Jurkat, Clone E6-1 (cell line): ENCODE measurements around the gene EEPD1.
A peak's percentile ranks its signal among the peaks of the same experiment; 100 is the strongest.
"Not testable (repeated sequence)": the region's sequence is repeated elsewhere in the genome, so short reads cannot be mapped to it uniquely, and the experiment has no call there.

Experiments
- DNase-seq: peaks from one replicate; pipeline ENCODE4 v3.0.0-alpha.2; 2011; ENCODE audit warnings: low read depth, low spot score
- H3K4me3 ChIP-seq: 2 replicates; pipeline ENCODE4 v1.5.1; 2011; ENCODE audit warnings: mild to moderate bottlenecking, low read length, control low read depth, moderate library complexity

EEPD1 gene

DNA sequence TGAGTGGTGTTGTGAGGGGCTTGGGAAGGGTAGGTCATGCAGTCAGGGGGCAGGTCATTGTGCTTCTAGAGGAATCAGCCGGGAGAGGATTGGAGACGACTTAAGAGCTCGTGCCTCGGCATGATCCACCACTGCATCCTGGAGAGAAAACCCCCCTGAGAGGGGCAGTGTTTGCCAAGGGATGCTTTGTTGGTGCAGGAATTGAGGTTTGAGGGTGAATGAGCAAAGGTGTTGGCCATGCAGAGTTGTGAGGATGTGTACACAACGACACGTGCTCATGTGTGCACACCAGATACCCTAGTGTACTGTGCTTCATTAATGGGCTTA lies 151.0 kb downstream of the EEPD1 start:
- DNase-seq, result no peak
- no peak overlapping the region for H3K4me3 ChIP-seq

DNA sequence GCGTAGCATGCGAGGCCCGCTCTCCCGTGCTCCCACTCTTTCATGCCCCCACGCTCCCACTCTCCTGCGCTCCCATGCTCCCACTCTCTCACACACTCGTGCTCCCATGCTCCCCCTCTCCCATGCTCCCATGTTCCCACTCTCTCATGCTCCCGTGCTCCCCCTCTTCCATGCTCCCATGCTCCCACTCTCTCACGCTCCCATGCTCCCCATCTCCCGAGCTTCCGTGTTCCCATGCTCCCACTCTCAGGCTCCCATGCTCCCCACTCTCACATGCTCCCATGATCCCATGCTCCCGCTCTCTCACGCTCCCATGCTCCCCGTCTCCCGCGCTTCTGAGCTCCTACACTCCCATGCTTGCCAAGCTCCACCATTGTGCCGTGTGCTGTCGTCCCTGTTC lies 152.2 kb downstream of the EEPD1 start:
- DNase-seq, result no peak
- H3K4me3 ChIP-seq, result no peak overlapping the region

DNA sequence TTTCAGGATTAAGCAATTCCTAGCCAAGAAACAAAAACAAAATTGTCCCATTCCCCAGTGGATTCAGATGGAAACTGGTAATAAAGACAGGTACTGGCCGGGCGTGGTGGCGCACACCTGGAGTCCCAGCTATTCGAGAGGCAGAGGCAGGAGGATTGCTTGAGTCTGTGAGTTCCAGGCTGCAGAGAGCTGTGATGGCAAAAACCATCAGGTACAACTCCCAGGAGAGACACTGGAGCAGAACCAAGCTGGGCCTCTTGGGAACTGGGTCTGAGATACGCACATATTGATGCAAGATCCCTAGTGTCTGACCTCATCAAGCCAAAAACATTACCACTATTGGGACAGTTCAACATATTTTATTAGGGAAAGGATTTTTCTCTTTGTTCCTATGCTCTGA lies 152.6 kb downstream of the EEPD1 start:
- DNase-seq, result no peak
- H3K4me3 ChIP-seq, result no peak overlapping the region

DNA sequence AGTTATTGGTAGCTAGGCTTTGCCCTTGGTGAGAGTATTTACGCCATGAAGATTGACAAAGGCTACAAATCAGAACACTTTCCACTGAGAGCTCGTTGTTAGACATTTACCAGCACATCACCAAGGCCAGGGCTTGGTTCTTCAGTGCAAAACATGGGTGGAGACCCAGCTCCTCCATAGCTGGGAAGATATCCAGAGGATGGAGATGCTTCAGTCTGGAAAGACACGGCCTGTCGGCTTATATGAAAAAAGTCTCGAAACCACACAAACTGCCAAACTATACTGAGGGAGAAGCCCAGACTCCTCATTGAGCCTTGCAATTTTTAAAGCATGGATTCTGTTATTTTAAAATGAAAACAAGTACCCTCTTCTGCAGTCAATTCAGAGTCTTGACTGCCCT lies 153.2 kb downstream of the EEPD1 start:
- DNase-seq, result no peak
- no peak overlapping the region for H3K4me3 ChIP-seq

DNA sequence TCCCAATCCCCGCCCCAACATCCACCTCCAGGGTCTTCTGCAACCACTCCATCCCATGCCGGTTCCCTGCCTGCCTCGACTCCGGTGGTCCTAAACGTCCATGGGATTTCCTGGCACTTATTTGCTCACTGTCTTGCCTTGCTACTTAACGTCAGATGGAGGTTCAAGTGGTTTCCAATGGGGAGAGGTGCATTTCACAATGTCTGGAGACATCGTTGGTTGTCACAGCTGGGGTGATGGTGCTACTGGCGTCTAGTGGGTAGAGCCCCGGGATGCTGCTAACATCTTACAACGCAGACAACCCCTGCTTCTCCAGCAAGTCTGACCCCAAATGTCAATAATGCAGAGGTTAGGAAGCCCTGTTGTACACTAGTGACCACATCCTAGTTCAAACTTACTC lies 153.7 kb downstream of the EEPD1 start:
- H3K4me3 ChIP-seq, result no peak overlapping the region
- DNase-seq, result no peak

DNA sequence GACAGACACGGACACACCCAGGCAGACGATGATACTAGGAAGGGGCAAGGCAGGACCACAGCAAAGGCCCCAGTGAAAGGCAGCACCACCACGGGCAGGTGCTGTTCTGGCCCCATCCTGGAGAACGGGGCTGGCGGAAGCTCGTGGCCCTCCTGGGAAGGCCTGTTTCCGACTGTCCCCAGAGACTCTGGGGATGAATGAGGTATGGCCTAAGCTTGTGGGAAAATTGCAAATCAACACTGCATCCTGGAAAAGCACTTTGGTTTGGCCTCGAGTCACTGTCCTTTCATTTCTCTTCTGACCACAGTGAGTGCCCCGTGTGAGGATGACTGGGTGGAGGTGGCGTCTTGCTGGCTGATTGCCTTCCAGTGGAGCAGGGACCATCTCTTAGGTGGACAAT lies 155.0 kb downstream of the EEPD1 start:
- no peak overlapping the region for H3K4me3 ChIP-seq
- no peak for DNase-seq

DNA sequence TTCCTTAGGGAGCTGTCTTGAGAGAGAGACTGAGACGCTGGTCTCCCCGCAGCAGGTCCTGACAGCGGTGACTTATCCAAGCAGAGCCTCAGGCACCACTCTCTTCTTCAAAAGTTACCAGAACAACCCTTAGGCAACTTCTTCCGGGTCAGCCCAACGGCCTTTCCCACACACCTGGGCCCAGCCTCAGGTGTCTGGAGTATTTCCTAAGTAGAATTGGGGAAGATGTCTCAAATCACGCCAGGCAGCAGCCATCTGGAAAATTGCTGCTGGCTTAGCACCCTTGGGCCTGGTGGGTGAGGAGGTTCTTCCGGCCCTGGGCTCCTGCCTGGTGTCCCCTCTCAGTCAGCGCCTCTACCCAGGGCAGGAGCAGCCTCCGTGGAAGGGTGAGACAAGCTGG lies 156.2 kb downstream of the EEPD1 start:
- no peak for DNase-seq
- H3K4me3 ChIP-seq, result no peak overlapping the region

DNA sequence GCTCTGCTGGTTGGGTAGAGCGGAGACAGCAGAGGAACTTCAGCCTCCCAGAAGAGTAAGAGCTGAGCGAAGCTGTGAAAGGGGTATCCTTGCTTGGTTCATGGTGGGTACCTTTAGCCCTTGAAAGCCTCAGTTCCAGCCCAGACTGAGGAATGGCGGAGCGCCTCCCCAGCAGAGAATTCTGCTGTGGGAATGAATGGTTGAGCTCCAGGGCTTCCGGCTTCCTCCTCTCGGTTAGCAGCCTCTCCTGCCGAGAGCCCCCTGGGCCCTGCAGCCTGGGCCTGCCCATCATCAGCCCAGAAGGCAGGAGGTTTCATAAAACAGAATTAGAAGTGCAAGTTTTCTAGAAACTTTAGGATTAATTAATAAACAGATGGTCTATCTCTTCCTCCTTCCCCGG lies 156.7 kb downstream of the EEPD1 start:
- H3K4me3 ChIP-seq, result no peak overlapping the region
- no peak for DNase-seq

DNA sequence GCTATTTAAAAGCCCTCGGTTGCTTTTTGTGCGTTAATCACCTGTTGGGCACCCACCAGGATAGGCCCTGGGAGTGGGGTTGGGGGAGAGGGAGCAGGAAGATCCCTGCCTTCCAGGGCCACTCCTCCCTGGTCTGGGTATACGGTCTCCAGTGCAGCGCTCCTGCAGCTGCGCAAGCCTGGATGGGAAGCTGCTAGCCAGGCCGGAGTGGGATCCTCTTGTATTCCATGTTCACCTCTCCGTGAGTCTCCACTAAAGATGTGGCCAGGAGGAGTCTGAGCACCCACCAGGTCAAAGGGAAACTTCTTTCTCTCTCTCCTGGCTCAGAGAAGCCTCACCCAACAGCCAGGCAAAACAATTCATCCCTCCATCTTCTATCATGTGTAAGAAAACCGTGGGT lies 157.8 kb downstream of the EEPD1 start:
- H3K4me3 ChIP-seq, result no peak overlapping the region
- no peak for DNase-seq

DNA sequence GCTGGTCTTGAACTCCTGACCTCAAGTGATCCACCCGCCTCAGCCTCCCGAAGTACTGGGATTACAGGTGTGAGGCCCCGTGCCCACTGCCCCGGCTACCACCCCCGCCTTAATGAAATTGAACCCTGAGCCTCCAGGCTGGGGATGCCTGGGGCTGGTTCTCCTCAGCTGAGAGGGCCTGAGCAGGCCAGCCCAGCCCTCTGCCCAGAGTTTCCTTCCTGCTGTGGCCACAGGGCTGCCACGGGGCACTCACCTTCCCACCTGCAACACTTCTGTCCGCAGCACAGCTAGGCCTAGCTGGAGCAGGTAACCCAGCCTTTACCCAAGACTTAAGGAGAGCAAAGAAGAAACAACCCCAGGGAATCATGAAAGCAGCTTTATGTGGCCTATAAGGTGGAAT lies 158.5 kb downstream of the EEPD1 start:
- no peak overlapping the region for H3K4me3 ChIP-seq
- no peak for DNase-seq

DNA sequence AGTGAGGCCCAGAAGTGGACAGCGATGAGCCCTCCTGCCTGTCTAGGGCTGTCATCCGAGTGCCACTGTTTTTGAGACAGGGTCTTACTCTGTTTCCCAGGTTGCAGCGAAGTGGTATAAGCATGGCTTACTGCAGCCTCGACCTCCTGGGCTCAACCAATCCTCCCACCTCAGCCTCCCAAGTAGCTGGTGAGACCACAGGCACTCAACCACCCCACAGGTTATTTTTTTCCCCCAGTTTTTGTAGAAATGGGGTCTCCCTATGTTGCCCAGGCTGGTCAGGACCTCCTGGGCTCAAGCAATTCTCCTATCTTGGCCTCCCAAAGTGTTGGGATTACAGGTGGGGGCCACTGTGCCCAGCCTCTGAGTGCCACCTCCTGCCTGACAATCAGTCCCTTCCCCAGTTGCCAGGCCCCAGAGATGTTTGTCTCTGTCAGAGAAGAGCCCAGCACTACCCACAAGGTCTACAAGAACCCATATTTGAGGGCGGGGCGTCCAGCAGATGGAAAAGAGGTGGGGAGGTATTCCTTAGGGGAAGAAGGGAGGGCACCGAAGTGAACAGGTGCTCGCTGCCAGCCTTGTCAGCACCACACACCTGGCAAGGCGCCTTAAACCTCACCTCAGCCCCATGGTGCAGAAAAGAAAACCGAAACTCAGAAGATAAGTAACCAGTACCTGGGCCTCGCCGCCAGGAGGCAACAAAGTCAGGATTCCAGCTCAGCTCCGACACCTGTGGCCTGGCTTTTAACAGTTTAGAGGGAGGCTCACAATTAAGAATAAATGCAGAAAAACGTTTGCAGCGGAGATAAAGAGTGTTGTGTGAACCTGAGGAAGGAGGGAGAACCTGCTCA lies 159.2 kb downstream of the EEPD1 start:
- H3K4me3 ChIP-seq, result peak overlapping the region; percentile 18
- peak; percentile 67 for DNase-seq

DNA sequence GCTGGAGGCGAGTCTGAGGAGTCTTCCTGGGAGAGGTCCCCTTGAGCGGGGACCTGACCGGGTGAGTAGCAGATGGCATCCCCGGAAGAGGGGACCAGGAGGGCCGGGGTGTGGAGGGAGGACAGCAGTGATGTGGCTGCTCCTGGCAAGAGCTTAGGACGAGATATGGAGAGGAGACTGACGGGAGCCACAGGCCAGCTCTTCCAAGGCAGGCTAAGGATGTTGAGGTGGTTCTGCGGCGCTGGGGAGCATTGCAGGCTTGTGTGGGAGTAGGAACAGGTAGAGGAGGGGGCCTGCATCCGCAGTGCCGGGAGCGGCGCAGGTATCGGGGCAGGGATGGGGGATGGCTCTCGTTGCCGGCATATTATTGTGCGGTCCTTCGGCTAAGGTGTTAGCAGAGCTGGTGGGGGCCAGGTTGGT lies 159.9 kb downstream of the EEPD1 start:
- H3K4me3 ChIP-seq, result no peak overlapping the region
- no peak for DNase-seq

DNA sequence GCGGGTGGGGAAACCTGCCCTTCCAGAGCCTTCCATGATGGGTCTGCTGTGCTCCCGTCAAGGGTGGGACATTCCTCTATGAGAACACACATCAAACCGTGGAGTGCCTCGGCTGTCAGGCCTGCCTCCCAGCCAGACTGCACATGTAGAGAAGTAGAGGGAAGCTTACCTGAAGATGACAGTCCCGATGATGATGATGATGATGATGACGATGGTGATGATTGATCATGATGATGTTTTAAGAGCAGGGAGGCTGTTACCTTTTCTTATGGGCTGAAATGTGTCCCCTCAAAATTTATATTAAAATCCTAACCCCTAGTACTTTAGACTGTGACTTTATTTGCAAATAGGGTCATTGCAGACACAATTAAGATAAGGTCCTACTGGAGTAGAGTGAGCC lies 160.6 kb downstream of the EEPD1 start:
- DNase-seq, result no peak
- H3K4me3 ChIP-seq, result no peak overlapping the region

DNA sequence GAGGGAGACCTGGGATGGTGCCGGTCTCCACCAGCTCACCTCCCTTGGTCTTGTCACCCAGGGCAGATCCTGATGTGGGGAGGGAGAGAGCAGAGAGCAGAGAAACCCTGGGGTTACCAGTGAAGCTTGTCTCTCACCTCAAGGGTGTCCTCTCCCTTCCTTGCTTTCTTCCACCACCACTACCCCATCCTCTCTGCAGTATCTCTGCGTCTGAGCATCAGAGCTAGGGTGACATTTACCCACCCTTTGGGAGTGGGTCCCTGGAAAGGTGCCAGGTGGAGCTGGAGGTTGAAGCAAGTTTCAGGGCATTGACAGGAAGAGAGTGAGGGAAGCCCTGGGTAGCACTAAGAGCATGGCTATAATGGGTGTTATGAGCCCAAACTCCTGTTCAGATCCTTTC lies 161.4 kb downstream of the EEPD1 start:
- H3K4me3 ChIP-seq, result no peak overlapping the region
- DNase-seq, result no peak

DNA sequence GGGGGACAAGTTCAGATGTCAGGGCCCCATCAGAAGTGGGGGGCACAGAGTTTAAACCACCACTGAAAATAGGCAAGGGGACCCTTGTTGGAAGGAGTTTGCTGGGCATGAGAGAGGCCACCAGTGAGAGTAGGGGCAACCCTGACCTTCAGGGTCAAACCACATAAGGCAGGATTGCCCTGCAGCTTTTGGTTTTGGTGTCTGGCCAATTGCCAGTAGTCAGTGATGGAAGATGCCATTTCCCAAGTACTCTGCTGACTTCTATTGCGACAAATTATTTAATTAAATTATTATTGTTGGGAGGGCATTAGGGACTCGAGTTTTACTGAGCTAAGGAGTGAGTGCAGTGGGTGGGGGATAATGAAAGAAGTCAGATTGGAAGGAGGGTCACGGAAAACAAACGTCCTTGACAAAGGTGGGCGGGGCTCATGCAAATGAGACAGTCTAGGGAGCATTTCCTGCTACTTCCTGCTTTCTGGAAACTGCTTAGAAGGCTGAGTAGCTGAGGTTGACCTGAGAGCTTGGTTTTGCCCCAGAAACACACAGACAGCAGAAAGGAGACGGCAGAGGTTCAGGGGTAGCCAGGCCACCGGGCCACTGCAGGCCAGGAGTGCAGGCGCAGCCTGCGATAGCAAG lies 162.4 kb downstream of the EEPD1 start:
- no peak for DNase-seq
- no peak overlapping the region for H3K4me3 ChIP-seq

DNA sequence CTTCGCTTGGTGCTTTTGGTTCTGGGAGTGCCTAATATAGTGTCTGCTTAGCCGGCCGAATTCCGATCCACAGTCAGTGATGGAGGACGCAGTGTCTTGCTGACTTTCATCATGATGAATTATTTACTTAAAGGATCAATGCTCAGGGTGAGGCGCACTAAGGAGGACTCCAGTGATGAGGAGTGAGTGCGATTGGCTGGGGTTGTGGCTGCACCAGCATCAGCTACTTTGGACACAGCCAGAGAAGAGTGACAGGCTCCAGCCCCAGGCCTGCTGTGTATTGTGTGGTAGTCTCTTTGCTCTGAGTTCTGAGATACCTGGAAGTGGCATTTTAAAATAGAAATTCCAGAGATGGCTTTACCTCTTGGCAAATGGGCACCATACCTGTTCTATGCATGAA lies 163.3 kb downstream of the EEPD1 start:
- no peak for DNase-seq
- H3K4me3 ChIP-seq, result no peak overlapping the region

DNA sequence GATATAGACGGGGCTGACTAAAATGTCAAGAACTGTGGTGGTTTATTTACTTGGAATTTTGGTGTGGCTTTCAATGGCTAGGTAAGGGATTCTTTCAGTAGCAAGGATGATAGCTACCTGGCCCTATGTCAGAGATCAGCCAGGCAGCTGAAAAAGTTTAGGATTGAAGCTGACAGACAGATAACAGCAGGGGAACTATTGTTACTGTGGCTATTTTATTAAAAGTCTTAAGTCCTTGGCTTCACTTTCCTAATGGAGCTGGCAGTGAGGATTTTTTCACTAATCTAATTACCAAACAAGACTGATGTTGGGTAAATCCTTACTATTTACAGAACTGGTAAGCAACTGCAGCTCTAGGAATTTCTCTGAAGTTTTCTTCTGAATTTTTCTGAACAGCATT lies 164.2 kb downstream of the EEPD1 start:
- no peak for DNase-seq
- no peak overlapping the region for H3K4me3 ChIP-seq

DNA sequence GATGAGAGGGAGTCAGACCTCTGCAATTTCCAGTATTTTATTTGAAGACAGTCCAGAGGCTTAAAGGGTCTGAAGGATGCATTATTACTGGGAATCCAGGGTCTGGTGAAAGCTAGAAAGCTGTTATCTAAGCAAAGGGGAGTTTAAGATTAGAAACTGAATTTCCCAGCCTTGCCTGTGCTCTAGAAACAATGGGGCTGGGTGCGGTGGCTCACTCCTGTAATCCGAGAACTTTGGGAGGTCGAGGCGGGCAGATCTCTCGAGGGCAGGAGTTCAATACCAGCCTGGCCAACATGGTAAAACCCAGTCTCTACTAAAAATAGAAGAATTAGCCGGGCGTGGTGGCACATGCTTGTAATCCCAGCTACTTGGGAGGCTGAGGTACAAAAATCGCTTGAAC lies 165.1 kb downstream of the EEPD1 start:
- H3K4me3 ChIP-seq, result no peak overlapping the region

DNA sequence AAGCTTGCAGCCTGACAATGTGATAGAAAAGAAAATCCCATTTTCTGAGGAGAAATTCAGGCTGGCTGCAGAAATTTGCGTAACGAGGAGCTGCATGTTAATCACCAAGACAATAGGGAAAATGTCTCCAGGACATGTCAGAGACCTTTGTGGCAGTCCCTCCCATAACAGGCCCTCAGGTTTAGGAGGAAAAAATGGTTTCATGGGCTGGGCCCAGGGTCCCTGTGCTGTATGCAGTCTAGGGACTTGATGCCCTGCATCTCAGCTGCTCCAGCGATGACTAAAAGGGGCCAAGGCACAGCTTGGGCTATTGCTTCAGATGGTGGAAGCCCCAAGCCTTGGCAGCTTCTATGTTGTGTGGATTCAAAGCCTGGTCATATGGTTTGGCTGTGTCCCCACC lies 168.2 kb downstream of the EEPD1 start:
- not testable (repeated sequence) for H3K4me3 ChIP-seq, DNase-seq

More for the DNA sequence above, 165.1 kb downstream of the EEPD1 start:
- DNase-seq, result no peak

DNA sequence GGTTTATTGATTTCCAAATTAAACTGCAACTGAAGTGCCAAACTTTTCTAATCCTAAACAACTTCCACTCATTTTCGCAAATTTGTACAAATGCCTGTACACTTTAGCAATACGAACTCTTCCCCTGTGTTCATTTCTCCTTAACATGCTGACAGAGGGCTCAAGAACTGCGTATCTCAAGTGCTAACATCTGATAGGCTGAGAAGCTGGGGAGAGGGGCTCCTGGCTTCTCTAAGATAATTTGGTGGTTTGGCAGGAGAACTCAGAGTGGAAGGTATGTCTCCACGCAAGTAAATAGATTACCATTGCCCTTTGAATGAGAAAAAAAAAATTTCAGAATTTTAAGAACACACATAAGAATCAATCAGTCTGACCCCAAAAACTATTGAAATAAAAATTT lies 183.3 kb downstream of the EEPD1 start:
- no peak for DNase-seq
- H3K4me3 ChIP-seq, result no peak overlapping the region

DNA sequence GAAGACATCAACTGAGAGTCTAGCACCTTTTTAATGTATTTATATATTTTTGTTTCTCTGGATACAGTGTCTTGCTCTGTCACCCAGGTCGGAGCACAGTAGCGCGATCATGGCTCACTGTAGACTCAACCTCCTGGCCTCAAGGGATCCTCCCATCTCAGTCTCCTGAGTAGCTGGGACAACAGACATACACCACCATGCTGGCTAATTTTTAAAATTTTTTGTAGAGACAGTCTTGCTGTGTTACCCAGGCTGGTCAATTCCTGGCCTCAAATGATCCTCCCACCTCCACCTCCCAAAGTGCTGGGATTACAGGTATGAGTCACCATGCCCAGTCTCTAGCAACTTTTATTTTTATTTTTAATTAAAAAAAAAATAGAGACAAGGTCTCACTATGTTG lies 185.2 kb downstream of the EEPD1 start:
- DNase-seq, result no peak

More for the DNA sequence above, 185.2 kb downstream of the EEPD1 start:
- H3K4me3 ChIP-seq, result no peak overlapping the region
